ENCODE results near the gene FRMPD4.

Gene FRMPD4

GRCh38 chrX:12223650-12224049, 85.4 kb downstream of the FRMPD4 start:
- DNase-seq: no peak

- no peak for DNase-seq
These were observed 86.8 kb downstream of the FRMPD4 start for GRCh38 chrX:12225107-12225506.

- DNase-seq: no peak
These were observed 89.3 kb downstream of the FRMPD4 start for GRCh38 chrX:12227412-12228041.

- no peak for DNase-seq
These were observed 90.6 kb downstream of the FRMPD4 start for GRCh38 chrX:12228862-12229261.

- no peak for DNase-seq
These were observed 91.7 kb downstream of the FRMPD4 start for GRCh38 chrX:12229986-12230385.

GRCh38 chrX:12234534-12235329, 96.5 kb downstream of the FRMPD4 start:
- no peak for DNase-seq

- no peak for DNase-seq
These were observed 97.9 kb downstream of the FRMPD4 start for GRCh38 chrX:12236156-12236555.

GRCh38 chrX:12237131-12237530, 98.9 kb downstream of the FRMPD4 start:
- DNase-seq: no peak

- no peak for DNase-seq
These were observed 99.5 kb downstream of the FRMPD4 start for GRCh38 chrX:12237771-12238170.

- no peak for DNase-seq
These were observed 101.2 kb downstream of the FRMPD4 start for GRCh38 chrX:12239356-12240082.

GRCh38 chrX:12240491-12240890, 102.2 kb downstream of the FRMPD4 start:
- no peak for DNase-seq

- DNase-seq: no peak
These were observed 102.8 kb downstream of the FRMPD4 start for GRCh38 chrX:12241026-12241425.

- no peak for DNase-seq
These were observed 107.7 kb downstream of the FRMPD4 start for GRCh38 chrX:12245650-12246645.

- DNase-seq: no peak
These were observed 111.7 kb downstream of the FRMPD4 start for GRCh38 chrX:12249997-12250396.

- DNase-seq: no peak
These were observed 124.9 kb downstream of the FRMPD4 start for GRCh38 chrX:12263211-12263610.

GRCh38 chrX:12269484-12269883, 131.2 kb downstream of the FRMPD4 start:
- DNase-seq: no peak

GRCh38 chrX:12278151-12278550, 139.9 kb downstream of the FRMPD4 start:
- DNase-seq: no peak

- no peak for DNase-seq
These were observed 144.7 kb downstream of the FRMPD4 start for GRCh38 chrX:12282991-12283390.

- no peak for DNase-seq
These were observed 154.9 kb downstream of the FRMPD4 start for GRCh38 chrX:12292996-12293765.

GRCh38 chrX:12297353-12297752, 159.1 kb downstream of the FRMPD4 start:
- no peak for DNase-seq

- no peak for DNase-seq
These were observed 163.0 kb downstream of the FRMPD4 start for GRCh38 chrX:12301288-12301687.

- no peak for DNase-seq
These were observed 166.0 kb downstream of the FRMPD4 start for GRCh38 chrX:12304261-12304660.
